GM21381 (cell line): ENCODE results near the gene CPED1.
"Not testable (repeated sequence)": the region's sequence is repeated elsewhere in the genome, so short reads cannot be mapped to it uniquely, and the experiment has no call there.

Experiments
- ATAC-seq: cut with Tn5 transposase; IDR thresholded peaks from one replicate; pipeline ENCODE4 v1.9.1; 2021; ENCODE audit warnings: mild to moderate bottlenecking, moderate library complexity; ENCODE audit not compliant: unreplicated experiment

CPED1 gene

DNA sequence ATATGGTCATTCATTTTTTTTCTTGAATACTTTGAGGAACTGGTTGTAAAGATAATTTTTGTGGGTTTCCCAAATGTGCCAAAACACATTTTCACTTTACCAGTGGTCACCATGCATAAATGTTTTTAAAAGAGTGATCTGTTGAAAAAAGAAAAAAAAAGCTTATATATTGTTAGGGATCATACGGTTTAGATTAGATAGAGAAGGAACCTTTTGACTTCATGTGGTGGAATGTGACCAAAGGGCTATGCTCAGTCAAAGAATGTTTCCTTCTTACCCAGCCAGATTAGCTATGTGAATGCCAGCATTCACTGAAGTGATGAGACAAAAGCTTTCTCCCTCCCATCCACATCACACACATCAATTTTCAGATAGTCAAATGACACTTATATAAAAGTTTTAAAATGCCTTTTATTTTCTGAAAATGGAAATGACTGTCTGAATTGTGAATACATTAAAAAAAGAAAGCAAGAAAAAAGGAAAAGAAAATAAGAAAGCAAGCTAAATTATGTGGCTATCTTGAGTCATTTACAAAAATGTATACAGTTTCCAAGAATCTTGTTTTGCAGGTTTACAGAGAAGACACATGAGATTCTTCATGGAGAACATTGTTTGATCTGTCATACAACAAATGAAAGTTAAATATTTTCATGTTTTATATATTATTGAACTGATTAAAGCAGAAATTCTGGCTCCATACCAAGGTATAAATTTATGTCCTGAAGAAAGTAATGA, 8.6 kb upstream of the CPED1 start:
- no peak for ATAC-seq

DNA sequence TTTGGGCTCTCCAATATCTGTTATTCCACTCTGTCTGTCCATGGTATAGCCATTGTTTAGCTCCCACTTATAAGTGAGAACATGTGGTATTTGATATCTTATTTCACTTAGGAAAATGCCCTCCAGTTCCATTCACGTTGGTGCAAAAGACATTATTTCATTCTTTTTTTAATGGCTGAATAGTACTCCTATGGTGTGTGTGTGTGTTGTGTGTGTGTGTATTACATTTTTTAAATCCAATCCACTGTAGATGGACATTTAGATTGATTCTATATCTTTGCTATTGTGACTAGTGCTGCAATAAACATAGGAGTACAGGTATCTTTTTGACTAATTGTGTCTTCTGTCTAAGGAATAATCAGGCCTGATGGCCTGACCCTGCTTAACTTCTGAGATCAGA, 7.4 kb upstream of the CPED1 start:
- ATAC-seq: no peak

- no peak for ATAC-seq
Measured at GRCh38 chr7:120981888-120982615, 6.5 kb upstream of the CPED1 start.

- not testable (repeated sequence) for ATAC-seq
Measured at GRCh38 chr7:120983592-120983991, 4.9 kb upstream of the CPED1 start.

GRCh38 chr7:120984406-120984805, 4.1 kb upstream of the CPED1 start:
- no peak for ATAC-seq

GRCh38 chr7:120985130-120985758, 3.3 kb upstream of the CPED1 start:
- no peak for ATAC-seq

DNA sequence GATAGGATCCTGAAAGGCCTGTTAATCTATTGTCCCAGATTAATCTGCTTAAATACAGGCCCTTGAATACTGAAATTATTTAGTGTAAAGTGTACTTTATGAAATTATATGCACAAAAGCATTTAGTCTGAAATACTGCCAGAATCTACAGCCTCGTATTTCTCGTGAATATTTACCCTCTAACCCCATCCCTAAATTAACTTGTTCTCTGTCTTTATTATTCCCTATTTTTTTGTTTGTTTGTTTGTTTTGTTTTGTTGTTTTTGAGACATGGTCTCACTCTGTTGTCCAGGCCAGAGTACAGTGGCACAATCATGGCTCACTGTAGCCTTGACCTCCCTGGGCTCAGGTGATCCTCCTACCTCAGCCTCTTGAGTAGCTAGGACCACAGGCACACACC, 2.7 kb upstream of the CPED1 start:
- no peak for ATAC-seq

GRCh38 chr7:120986650-120987049, 1.9 kb upstream of the CPED1 start:
- no peak for ATAC-seq

DNA sequence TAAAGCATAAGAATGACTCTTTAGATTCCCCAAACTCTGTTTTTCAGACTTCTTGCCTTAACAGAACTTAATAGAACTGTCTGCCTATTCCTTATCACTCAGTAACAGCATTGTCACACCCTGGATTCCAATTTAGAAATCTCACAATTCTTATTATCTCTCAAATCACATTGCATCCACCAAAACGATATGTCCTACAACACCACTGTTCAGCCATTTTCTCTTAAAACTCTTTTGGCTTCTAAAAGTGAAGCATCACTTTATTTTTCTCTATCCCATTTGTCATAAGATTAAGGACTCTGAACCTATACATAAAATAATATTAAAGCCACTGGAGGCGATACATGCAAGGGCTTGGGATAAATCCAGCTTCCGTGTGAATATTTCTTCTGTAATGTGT, 1.2 kb upstream of the CPED1 start:
- ATAC-seq: no peak

- peak; percentile 94 for ATAC-seq
Measured at GRCh38 chr7:120987683-120988590, 574 bp upstream of the CPED1 start.

GRCh38 chr7:120989257-120990220, 1.0 kb downstream of the CPED1 start:
- ATAC-seq: no peak

- no peak for ATAC-seq
Measured at GRCh38 chr7:120990468-120991118, 2.1 kb downstream of the CPED1 start.

DNA sequence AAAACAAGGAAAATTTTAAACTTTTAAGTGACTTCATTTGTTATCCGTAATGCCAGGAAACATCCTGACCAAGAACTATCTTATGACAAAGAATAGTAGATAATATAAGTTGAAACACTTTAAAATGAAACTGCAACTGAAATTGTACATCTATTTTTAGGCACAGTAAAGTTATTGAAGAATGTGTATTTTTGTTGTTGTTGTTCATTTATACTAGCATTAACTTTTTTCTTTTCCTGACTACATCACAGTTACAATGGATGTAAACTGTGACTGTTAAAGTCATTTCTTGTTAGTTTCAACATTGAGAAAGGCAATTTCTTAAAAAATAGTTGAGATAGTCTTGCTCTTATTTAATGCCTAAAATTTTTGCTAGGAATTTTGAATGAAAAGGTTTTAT, 2.6 kb downstream of the CPED1 start:
- ATAC-seq: no peak

DNA sequence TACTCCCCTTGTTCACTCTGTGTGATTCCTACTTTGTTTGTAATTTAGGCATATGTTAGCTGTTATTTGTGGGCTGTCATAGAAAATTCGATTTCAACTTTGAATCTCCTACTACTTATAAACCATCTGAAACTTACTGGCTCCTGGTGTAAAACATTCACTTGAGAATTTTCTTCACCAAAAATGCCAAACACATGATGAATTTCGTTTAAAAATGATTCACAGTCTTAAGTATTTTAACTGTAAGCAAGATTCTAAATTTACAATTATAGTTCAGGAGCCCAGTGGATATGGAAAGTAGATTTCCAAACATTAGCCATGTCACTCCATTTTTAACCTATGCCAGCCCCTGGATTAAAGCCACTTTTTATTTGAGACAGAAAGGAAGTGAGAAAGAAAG, 3.1 kb downstream of the CPED1 start:
- no peak for ATAC-seq

DNA sequence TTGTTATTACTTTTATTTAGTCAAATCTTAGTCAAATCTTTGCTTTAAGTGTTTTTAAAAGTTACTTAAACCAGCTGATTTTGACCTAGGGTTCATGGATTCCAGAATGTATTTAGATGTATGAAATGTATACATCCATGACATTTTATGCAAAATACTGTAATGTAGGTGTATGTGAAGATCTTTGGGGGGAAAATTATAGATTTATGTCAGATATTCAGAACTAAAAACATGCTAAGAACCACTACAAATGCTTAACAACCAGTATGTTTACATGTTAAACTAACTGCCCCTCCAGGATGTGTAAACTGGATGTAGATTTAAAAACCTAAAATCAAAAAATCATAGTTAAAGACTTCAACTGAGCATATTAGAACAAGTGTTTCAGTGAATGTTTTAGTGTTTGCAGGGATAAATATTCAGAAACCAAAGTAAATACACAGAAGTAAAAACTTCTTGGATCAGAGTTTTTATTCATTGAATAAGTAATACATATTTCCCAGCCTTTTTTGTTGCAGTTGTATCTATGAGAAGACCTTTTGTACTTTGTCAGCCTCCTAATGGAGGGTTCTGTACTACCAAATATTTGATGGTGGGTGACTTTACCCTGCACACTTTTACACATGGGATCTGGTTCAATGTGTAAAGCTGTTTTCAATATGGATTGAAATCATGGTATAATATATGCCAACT, 3.9 kb downstream of the CPED1 start:
- no peak for ATAC-seq

DNA sequence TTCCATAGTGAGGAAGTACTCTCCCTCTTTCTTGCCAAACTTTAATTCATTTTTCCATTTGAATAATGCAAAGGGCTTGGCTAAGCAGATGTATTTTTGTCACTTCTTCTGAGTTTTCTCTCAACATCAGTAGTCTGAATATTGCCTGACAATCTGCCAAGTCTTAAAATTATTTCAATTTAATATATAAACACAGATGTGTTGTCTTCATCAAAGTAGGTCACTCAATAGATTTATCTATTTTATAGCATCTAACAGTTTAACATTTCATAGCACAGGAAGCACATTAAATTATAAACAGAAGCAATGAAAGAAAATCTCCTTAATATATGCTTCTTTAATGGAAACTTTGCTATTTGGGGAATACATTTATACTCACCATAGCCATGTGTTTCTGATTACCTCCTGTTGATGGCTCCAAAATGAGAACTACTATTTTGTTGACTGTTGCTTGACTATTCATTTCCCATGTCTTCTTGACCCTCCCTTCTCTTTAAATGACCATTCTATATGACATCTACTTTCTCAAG, 4.5 kb downstream of the CPED1 start:
- ATAC-seq: no peak

DNA sequence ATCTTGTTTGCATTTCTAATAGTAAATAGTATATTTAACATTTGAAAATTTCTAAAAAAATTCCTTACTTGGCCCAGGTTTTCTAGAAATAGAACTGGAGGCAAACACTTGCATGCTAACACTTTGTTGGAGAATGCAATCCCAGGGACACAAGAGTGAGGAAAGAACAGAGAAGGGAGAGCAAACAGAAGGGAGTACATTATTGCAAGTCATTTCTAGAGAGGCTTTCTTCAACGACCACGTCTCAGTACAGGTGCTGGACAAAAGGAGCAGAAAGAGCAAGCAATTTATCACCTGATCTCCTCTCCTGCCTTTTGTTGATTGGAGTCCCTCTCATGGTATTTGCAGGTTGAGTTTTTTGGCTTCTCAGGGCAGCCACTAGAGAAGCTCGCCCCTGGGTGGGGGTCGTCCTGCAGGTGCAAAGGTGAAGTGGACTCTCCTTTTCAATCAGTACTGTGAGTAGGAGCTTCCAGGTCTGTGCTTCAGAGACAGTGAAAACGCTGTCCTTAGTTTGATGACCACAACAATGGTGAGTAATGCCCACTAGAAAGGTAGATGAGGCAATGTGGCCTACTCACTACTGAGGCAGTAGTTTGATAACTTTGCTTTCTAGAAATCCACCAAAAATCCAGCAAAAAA, 5.2 kb downstream of the CPED1 start:
- no peak for ATAC-seq
